ENCODE results near the gene OSTN.
"Not testable (repeated sequence)": the region's sequence is repeated elsewhere in the genome, so short reads cannot be mapped to it uniquely, and the experiment has no call there.

Gene OSTN, protein sequence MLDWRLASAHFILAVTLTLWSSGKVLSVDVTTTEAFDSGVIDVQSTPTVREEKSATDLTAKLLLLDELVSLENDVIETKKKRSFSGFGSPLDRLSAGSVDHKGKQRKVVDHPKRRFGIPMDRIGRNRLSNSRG

DNA sequence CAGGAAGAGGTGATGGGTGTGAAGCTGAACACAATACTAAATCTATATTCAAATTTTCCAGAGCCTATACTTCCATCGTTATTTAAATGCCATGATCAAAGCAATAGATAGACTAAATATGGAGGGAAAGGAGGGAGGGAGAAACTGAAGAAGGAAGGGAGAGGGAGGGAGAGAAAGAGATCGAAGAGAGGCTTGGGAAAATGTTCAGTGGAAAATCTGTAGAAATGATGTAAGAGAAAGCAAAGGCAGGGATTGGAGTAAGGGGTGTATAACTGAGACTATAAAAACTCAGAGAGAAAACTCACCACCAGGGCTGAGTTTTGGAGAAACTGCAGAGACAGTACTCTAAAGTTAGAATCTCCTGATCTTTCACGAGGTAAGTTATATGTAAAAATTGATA lies at the start of gene OSTN:
Gene OSTN, plus strand, starts transcription at position 310 of the 400 bp plus-strand sequence. CDS start 13,292 bp downstream, outside the sequence.
- no peak within 1 kb of the TSS for H3K4me3 Mint-ChIP-seq

DNA sequence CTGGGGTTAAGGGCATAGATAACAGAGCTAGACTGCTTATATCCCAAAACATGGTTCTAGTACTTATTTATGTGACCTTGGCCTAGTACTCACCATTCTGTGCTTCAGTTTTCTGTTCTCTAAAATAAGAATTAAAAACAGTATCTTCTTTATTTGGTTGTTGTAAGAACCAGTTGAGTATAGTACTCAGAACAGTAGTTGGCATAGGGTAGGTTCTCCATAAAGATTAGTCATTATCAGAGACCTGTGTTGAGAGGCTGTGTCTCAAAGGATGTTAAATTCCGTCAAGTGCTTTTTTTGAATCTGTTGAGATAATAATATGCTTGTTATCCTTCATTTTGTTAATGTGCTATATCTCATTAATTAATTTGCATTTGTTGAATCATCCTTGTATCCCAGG lies 47.4 kb upstream of the OSTN start:
- Mint-ChIP-seq H3K27me3 (no peaks in the 10 kb centered on the region), H3K27ac (no peak overlapping the region), H3K4me1 (no peaks in the 10 kb centered on the region), H3K9me3 (peaks cover 8 to 27% of the 10 kb centered on the region in 2 donors), H3K4me3 (no peak overlapping the region)
- ATAC-seq, result no peak
- no peak for DNase-seq

More for the DNA sequence above, at the start of gene OSTN:
- Mint-ChIP-seq H3K27ac (no peak within 1 kb of the TSS), H3K9me3 (no peaks in the 10 kb centered on the region), H3K27me3 (no peaks in the 10 kb centered on the region), H3K4me1 (no peaks in the 10 kb centered on the region)
- no peak for ATAC-seq
- no peak for DNase-seq

DNA sequence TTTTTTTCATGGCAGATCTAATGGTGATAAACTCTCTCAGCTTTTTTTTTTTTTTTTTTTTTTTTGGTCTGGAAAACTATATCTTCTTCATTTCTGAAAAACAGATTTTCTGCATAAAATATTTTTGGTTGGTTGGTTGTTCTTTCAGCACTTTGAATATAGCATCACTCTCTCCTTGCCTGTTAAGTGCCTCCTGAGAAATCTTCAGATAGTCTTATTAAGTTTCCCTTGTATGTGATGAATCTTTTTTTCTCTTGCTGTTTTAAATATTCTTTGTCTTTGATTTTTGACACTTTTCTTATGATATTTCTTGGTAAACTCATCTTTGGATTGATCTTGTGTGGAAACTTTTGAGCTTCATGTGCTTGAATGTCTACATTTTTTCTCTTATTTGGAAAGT lies 44.2 kb upstream of the OSTN start:
- no peak for ATAC-seq
- no peak overlapping the region for H3K4me3 Mint-ChIP-seq
- H3K9me3 Mint-ChIP-seq, result peaks cover 8 to 16% of the 10 kb centered on the region in 2 donors
- no peak for DNase-seq
- no peaks in the 10 kb centered on the region for H3K4me1 Mint-ChIP-seq
- H3K27me3 Mint-ChIP-seq, result no peaks in the 10 kb centered on the region
- no peak overlapping the region for H3K27ac Mint-ChIP-seq

DNA sequence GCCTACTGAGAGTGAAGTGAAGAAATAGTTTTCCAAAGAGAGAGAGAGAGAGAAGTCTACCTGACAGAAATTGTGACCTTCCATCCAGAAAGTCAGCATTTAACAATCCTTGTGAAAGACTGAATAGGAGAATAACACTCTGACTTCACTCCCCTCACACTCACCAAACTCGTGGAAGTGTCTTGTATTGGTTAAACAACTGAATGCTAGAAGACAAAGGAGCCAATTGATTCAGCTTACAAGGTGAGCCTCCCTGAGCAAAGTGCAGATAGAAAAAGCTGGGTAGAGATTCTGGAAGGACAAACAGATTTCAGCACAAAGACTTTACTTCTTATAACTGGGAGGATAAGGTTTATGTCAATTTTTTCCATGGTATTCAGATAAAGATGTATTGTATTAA lies 40.8 kb upstream of the OSTN start:
- Mint-ChIP-seq H3K9me3 (peaks cover 14 to 16% of the 10 kb centered on the region in 2 donors), H3K27me3 (no peaks in the 10 kb centered on the region), H3K4me1 (no peaks in the 10 kb centered on the region), H3K4me3 (no peak overlapping the region), H3K27ac (no peak overlapping the region)
- DNase-seq, result no peak
- ATAC-seq, result no peak

DNA sequence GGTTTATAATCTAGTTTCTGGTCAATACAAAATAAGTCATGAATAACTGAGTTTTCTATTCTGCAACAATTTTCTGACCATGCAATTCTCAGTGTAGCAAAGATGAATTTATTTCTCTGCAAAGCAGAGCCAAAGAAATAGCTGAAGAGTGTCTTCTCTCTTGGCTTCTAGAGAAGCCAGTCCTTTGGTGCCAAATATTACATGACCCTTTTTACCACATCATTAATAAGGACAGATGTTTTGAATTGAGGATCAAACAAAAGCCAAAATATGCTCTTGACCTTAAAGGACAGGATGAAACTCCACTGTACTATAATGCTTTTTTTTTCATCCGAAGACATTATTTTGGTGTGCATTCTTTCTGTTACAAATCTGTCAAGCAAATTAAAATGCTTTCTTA lies 40.2 kb upstream of the OSTN start:
- H3K27me3 Mint-ChIP-seq, result no peaks in the 10 kb centered on the region
- H3K4me1 Mint-ChIP-seq, result no peaks in the 10 kb centered on the region
- ATAC-seq, result no peak
- no peak overlapping the region for H3K27ac Mint-ChIP-seq
- H3K4me3 Mint-ChIP-seq, result no peak overlapping the region
- DNase-seq, result no peak
- peaks cover 14 to 15% of the 10 kb centered on the region in 2 donors for H3K9me3 Mint-ChIP-seq

DNA sequence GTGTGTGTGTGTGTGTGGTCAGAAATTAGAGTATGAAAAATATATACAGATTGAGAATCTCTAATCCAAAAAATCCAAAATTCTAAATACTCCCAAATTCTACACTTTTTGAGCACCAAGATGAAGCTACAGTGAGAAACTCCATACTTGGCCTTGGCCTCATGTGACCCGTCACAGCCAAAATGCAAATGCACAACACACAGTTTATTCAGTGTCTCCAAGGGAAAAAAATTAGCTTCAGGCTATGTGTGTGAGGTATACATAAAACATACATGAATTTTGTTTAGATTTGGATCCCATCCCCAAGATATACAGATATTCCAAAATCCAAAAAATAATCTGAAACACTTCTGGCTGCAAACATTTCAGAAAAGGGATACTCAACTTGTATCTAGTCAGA lies 33.2 kb upstream of the OSTN start:
- no peak overlapping the region for H3K27ac Mint-ChIP-seq

DNA sequence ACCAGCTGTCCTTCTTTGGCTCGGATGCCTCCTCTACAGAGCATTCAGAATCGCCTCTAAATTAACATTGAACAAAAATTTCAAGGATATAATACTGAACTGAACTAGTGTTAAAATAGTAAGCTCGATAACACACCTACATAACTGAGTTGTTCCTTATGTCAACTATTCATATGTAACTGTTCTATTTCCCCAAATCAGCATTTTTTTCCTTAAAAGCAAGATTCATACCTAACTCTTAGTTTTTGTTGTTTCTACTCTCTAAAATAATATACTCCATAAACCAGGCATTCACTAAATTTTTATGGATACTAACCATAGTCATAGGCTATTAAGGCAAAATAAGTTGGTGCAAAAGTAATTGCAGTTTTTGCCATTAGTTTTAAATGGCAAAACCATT lies 32.7 kb upstream of the OSTN start:
- no peak overlapping the region for H3K4me3 Mint-ChIP-seq

More for the DNA sequence above, 33.2 kb upstream of the OSTN start:
- ATAC-seq (no peak), DNase-seq (no peak)
- no peaks in the 10 kb centered on the region for H3K4me1 Mint-ChIP-seq
- no peak overlapping the region for H3K4me3 Mint-ChIP-seq
- peaks cover 0 to 7% of the 10 kb centered on the region in 2 donors for H3K9me3 Mint-ChIP-seq
- no peaks in the 10 kb centered on the region for H3K27me3 Mint-ChIP-seq

DNA sequence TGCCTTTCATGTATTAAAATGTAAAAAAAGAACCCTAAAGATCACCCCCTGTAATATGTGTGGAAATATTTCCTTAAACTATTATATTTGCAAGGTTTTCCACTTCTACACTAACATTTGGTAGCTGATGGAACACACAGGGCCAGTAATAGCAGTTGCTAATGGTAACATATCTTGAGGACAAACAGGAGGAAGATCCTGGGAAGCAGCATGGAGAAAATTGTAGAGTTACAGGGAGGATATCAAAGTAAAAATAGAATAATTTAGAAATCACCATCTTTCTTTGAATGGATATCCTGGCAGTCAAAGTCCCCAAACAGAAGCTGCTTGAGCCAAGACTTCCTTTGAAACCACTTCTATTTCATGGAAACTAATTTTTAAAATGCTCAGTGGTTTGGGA lies 29.5 kb upstream of the OSTN start:
- Mint-ChIP-seq H3K4me1 (no peaks in the 10 kb centered on the region), H3K27me3 (no peaks in the 10 kb centered on the region), H3K27ac (no peak overlapping the region), H3K4me3 (no peak overlapping the region), H3K9me3 (peaks cover 0 to 6% of the 10 kb centered on the region in 2 donors)
- DNase-seq, result no peak
- ATAC-seq, result no peak

More for the DNA sequence above, 32.7 kb upstream of the OSTN start:
- ATAC-seq, result no peak
- DNase-seq, result no peak
- Mint-ChIP-seq H3K4me1 (no peaks in the 10 kb centered on the region), H3K27me3 (no peaks in the 10 kb centered on the region), H3K9me3 (peaks cover 0 to 10% of the 10 kb centered on the region in 2 donors), H3K27ac (no peak overlapping the region)

DNA sequence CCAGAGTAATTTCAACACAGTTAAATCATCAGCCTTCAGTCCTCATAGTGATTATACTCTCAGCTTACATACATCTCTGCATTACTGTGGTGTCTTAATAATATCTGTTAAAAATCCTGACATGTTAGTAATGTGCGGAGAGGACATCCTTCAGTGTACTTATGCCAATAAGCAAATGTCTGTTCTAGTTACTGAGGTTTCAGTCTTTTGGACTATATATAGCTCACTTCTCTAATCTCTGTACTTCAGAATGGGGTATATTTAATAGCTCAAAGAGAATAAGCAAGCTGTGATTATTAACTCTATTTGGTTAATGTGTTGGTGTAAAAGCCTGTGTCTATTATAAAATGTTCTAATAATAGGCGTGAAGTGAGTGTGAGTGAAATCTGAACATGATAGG lies 28.9 kb upstream of the OSTN start:
- peaks cover 0 to 6% of the 10 kb centered on the region in 2 donors for H3K9me3 Mint-ChIP-seq
- no peak overlapping the region for H3K27ac Mint-ChIP-seq
- ATAC-seq, result no peak
- no peaks in the 10 kb centered on the region for H3K27me3 Mint-ChIP-seq
- no peak for DNase-seq
- no peak overlapping the region for H3K4me3 Mint-ChIP-seq
- no peaks in the 10 kb centered on the region for H3K4me1 Mint-ChIP-seq

DNA sequence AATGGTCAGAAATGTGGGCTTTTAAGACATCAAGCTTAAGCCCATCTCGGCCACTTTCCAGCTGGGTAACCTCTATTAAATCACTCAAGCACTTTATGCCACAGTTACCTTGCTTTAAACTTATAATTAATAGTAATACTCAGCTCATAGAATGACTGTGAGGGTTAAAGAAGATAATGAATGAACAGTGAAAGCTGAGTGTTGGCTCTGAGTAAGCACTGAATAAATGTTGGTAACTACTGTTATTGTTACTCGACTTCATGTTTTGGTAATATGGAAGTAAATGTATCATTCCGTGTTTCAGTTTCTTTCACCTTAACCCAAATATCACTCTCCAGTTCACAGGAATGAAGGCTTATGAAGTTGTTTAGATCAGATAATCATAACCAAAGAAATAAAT lies 23.9 kb upstream of the OSTN start:
- no peak for DNase-seq
- H3K27ac Mint-ChIP-seq, result no peak overlapping the region

DNA sequence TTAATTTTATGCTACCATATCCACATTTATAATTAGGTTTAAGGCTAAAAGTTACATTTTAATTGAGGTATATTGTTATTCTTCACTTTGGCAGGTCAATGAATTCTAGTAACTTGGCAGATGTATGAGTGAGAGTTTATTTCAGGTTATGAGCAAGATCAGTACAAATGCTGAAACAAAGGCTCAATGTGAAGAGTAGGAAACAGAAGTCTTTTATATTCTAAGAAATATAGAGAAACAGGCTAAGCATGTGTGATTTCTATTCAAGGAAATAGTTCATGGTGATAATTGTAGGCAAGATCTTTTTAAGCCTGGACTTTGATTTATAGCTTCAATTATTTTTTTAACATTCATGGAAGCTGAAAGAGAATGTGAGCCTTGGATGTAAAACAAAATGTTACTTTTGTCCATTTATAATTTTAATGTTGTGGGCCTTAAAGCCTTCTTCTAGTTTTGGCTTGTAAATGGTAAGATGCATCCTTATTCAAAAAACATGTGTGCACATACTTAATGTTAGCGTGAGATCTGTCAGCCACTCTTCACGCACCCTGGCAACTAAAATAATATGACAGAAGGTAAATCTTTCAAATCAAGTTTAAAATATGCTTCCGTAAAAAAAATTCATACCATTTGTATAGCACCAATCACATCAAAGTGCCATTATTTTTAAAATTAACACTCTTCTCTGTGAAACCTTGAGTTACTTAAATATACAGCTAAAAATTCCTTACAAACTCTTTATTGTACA lies 22.8 kb upstream of the OSTN start:
- no peak overlapping the region for H3K4me3 Mint-ChIP-seq
- H3K4me1 Mint-ChIP-seq, result no peaks in the 10 kb centered on the region
- no peak for DNase-seq
- no peaks in the 10 kb centered on the region for H3K27me3 Mint-ChIP-seq
- no peak for ATAC-seq
- H3K9me3 Mint-ChIP-seq, result peaks cover 0 to 16% of the 10 kb centered on the region in 2 donors
- H3K27ac Mint-ChIP-seq, result no peak overlapping the region

More for the DNA sequence above, 23.9 kb upstream of the OSTN start:
- Mint-ChIP-seq H3K27me3 (no peaks in the 10 kb centered on the region), H3K4me1 (no peaks in the 10 kb centered on the region), H3K4me3 (no peak overlapping the region), H3K9me3 (peaks cover 0 to 14% of the 10 kb centered on the region in 2 donors)
- no peak for ATAC-seq

DNA sequence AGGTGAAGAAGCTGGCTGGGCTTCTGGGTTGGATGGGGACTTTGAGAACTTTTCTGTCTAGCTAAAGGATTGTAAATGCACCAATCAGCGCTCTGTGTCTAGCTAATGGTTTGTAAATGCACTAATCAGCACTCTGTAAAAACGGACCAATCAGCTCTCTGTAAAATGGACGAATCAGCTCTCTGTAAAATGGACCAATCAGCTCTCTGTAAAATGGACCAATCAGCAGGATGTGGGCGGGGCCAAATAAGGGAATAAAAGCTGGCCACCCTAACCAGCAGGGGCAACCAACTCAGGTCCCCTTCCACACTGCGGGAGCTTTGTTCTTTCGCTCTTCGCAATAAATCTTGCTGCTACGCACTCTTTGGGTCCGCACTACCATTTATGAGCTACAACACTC lies 13.7 kb upstream of the OSTN start:
- not testable (repeated sequence) for DNase-seq, H3K27me3 Mint-ChIP-seq, H3K27ac Mint-ChIP-seq, ATAC-seq, H3K4me3 Mint-ChIP-seq, H3K4me1 Mint-ChIP-seq
- peaks cover 4 to 31% of the 10 kb centered on the region in 2 donors for H3K9me3 Mint-ChIP-seq

DNA sequence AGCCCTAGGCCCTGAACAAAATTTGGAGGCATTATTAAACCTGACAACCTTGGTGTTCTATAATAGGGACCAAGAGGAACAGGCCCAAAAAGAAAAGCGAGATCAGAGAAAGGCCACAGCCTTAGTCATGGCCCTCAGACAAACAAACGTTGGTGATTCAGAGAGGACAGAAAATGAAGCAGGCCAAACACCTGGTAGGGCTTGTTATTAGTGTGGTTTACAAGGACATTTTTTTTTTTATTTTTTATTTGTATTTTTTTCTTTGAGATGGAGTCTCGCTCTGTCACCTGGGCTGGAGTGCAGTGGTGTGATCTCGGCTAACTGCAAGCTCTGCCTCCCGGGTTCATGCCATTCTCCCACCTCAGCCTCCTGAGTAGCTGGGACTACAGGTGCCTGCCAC lies 10.8 kb upstream of the OSTN start:
- not testable (repeated sequence) for DNase-seq, H3K27me3 Mint-ChIP-seq, ATAC-seq, H3K4me1 Mint-ChIP-seq, H3K27ac Mint-ChIP-seq, H3K4me3 Mint-ChIP-seq
- H3K9me3 Mint-ChIP-seq, result peaks cover 4 to 31% of the 10 kb centered on the region in 2 donors

DNA sequence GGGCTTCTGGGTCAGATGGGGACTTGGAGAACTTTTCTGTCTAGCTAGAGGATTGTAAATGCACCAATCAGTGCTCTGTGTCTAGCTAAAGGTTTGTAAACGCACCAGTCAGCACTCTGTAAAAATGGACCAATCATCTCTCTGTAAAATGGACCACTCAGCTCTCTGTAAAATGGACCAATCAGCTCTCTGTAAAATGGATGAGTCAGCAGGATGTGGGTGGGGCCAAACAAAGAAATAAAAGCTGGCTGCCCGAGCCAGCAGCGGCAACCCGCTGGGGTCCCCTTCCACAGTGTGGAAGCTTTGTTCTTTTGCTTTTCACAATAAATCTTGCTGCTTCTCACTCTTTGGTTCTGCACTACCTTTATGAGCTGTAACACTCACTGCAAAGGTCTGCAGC lies 6.8 kb upstream of the OSTN start:
- H3K4me1 Mint-ChIP-seq, H3K4me3 Mint-ChIP-seq, DNase-seq, ATAC-seq, H3K27me3 Mint-ChIP-seq, H3K27ac Mint-ChIP-seq: not testable (repeated sequence)
- peaks cover 0 to 11% of the 10 kb centered on the region in 2 donors for H3K9me3 Mint-ChIP-seq

DNA sequence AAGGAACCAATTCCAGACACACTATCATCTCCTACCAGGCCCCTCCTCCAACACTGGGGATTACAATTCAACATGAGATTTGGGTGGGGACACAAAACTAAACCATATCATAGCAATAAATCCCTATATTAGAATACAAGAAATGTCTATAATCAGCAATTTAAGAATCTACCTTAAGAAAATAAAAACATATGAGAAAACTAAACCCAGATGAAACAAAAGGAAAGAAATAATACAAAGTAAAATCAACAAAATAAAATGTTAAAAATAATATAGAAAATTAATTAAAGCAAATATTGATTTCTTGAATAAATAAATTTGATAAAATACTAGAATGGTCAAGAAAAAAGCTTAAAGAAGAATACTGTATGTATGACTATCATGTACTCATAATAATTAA lies 6.1 kb upstream of the OSTN start:
- ATAC-seq (no peak), DNase-seq (no peak)
- Mint-ChIP-seq H3K9me3 (peaks cover 0 to 5% of the 10 kb centered on the region in 2 donors), H3K27me3 (no peaks in the 10 kb centered on the region), H3K27ac (no peak overlapping the region), H3K4me3 (no peak overlapping the region), H3K4me1 (no peaks in the 10 kb centered on the region)

DNA sequence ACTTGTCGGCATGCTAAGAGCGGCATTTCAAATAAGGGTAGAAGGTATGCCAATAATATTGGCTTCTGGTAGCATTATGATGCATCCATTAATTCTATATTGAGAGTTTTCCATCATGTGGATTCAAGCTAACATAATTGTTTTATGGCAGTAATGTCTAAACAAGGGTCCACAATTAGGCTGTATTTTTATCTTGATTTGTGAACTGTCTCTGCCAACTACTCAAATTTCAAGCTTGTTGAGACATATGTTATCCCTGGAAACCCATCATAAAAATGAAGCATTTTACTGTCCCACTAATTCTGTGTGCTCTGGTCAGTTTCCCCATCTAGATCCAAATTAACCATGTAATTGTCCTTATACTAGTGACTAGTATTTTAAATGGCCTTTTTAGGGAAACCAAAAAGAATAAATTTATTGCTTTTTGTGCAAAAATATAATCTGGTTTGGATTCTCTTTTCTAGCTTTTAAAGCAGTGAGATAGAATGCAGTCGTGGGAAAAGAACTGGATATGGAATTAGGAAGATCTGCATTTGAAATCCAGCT lies 1.2 kb upstream of the OSTN start:
- ATAC-seq (no peak), DNase-seq (no peak)
- Mint-ChIP-seq H3K27me3 (no peaks in the 10 kb centered on the region), H3K9me3 (no peaks in the 10 kb centered on the region), H3K27ac (no peak overlapping the region), H3K4me1 (no peaks in the 10 kb centered on the region), H3K4me3 (no peak overlapping the region)
